Stimulated activated CD8-positive, alpha-beta memory T cell treated with anti-CD3 and anti-CD28 coated beads, Interleukin-2, amount 100 ng/mL, for 48 hours (primary cell): ENCODE measurements around the gene LRRC49.

Experiments used
- DNase-seq, 2 donors: peaks; one replicate each; pipeline ENCODE4 v3.0.0-alpha.2; 2020; ENCODE audit warnings: low read depth in 2 of 2

The LRRC49 gene

DNA sequence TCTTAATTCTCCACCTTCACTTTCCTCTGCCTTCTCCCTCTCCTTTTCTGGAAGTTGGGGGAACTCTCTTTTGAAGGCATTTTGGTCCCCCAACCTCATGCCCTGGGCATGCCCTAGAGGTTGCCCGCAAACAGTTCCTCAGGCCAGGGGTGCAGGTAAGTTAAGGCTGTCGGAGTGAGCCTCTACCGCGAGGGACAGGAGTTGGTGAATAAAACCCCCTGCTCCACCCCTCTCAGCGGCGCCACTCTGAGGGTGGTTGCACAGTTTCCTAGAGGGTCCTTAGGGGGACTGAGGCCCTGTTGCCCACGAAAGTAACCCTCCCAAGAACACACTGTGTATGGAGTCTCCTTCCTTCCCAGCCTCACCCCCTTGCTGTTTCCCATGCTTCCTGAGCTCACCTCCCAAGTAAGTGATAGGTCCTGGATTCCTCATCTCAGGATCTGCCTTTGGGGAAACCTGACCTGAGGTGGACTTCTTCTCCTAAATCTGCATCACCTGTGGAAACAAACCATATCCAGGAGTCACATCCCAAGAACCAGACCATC, 199.5 kb downstream of the LRRC49 start:
- DNase-seq = no peak

DNA sequence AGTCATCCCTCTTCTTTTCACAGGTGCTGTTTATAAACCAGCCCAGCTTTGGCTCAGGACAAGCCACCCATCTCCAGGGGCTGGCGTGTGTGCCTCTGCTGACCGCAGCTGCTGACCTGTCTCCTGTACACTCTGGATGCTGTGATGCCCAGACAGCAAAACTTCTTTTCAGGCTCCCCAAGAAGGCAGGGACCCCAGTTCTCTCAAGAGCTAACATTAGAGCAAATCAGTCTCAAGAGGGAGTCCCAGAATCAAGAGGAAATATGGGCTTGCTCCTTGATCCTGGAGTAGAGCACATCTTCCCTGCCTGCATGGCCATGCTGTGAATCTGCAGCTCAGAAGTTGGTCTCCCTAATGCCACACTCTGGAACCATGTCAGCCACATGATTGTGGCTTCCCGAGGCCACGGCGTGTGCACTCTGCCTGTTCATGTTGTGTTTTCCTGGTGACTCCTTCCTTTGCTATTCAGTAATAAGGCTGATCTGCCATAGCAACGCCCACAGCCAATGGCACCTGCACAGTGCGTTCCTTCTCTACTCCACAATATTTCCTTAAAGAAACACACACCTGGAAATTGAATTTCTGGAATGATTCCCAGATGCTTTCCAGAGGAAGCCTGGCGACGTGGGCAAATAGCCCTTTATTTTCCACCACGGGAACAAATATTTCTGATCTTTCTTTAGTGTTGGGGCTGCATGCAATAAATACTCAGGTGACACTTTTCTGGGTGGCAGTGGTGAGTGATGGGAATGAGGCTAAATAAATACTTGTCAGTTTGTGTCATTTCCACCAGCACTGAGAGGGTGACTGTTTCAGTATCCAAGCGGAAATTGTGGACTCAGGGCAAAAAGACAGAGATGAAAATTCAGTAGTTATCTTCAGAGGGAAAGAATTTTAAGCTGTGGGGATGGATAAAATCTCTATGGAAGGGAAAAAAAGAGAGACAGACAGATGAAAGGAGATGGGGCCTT, 200.7 kb downstream of the LRRC49 start:
- no peak for DNase-seq

DNA sequence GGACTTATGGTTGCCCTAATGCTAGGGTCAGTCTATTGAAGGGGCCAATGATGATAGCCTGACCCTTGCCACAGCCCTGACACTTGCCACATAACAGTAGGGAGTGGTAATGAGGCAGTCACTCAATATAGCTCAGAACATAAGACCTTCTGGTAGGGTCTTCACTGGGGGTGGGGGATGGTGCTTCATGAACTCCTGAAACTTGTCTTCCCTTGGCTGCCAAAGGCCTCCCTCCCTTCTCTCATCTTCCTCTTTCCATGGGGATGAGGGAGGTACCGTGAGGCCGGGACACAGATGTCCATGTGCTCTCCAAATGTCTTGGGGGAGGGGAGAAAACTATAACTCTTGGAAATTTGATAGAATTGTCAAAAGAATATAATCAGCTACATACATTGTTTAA, 201.5 kb downstream of the LRRC49 start:
- no peak for DNase-seq

DNA sequence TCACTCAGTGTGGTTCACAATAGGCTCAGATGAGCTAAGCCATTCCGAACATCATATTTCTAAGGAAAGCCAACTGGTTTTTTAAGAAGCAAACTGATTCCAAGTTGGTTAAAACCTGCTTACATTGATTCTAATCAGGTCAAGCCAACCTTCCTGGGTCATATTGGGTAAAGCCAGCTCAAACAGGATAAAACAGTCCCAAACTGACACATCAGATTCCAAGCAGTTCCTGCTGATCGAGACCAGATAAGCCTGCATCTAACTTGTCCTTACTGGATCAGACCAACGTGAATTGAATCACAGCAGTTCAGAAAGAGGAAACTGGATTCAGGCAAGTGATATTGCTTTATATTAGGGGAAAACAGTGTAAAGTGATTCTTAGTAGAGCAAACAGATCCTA, 204.1 kb downstream of the LRRC49 start:
- no peak for DNase-seq

DNA sequence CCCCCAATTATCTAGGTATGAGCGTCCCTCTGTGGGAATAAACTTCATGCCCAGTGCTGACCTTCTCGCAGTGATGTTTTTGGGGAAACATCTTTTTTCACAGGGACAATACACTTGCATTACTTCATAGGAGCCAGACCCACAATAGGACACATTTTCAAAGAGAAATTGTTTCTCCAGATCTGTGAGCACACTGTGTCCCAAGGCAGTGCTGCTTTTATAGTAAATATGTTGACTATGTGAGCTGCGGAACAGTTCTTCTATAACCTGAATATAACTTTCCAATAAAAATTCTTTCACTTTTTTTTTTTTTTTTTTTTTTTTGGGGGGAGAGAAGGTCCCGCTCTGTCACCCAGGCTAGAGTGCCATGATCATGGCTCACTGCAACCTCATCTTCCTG, 205.3 kb downstream of the LRRC49 start:
- no peak for DNase-seq

DNA sequence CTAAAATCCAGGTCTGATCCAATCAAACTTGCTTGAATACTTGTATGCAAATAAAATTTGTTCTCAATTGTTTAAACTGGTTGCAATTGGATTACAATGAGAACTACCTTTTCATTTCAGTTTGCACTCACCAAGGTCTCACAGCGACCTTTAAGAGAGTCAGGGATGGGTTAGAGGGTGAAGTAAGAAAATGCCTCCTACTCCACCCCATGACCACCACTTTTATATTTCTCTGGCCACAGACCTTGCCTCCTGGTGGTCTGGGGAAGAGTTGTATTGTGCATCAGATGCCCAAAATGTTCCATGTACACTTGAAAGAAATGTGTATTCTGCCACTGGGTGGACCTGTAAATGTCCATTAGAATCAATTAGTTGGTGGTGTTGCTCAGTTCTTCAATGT, 206.3 kb downstream of the LRRC49 start:
- DNase-seq = no peak
